ENCODE data around the gene KCNC1. TPM values are rescaled to one million over a fixed set of nuclear protein-coding genes. Genes with fewer than 3 reads are reported as not detected.

Gene KCNC1
- total and polyA plus RNA-seq, 2 experiments from 2014 or later = 0.01 to 0.20 TPM

DNA sequence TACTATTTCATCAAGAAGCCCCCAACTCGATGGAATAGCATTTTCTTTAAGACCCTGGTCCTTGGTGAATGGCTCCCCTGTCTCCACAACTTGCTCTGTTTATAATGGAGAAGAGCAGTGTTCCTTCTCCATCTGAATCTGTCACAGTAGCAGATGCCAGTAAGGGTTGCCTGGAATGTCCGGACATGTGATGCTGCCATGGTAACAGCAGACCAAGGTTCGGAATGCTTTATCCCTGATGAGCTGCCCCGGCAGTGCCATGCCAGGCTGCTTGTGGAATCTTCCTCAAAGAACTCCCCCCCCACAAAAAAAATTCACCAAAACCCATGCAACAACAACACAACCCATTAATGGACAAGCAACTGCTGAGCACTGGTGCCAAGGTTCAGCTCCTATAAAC, 72.5 kb downstream of the KCNC1 start:
- H4K20me1 ChIP-seq (ENCODE audit: insufficient read depth, poor library complexity, severe bottlenecking) = no peaks in the 10 kb centered on the region
- no peaks in the 10 kb centered on the region for H3K27me3 ChIP-seq
- H3K4me1 ChIP-seq (ENCODE audit: insufficient read depth) = peaks cover 3% of the 10 kb centered on the region
- TF ChIP-seq CTCF (IDR thresholded peaks at IDR 0.05; ENCODE audit: poor library complexity) (no peak), EZH2 (IDR thresholded peaks at IDR 0.05; ENCODE audit: borderline replicate concordance) (no peak), EZH2phosphoT487 (IDR thresholded peaks at IDR 0.05; ENCODE audit: low read depth, severe bottlenecking, unreplicated experiment) (no peak)
- H3K9me2 ChIP-seq (replicated peaks; ENCODE audit: insufficient read depth) = no peaks in the 10 kb centered on the region
- no peak overlapping the region for H2AFZ ChIP-seq
- no peak for DNase-seq (ENCODE audit: low spot score)
- no peaks in the 10 kb centered on the region for H3K9me3 ChIP-seq (ENCODE audit: low read depth)
- no peaks in the 10 kb centered on the region for H3K36me3 ChIP-seq (replicated peaks; ENCODE audit: insufficient read depth, low read depth)
- H3K4me3 ChIP-seq = no peak overlapping the region
- H3K27ac ChIP-seq = no peak overlapping the region
- H3K79me2 ChIP-seq = no peaks in the 10 kb centered on the region
- H3K4me2 ChIP-seq = no peak overlapping the region
- WGBS (ENCODE audit: low lambda C conversion rate, missing lambda C conversion rate) = 96% methylated on average over 4 of the region's 4 CpGs

- no peak overlapping the region for H3K4me3 ChIP-seq
- DNase-seq (ENCODE audit: low spot score) = no peak
- no peaks in the 10 kb centered on the region for H3K9me2 ChIP-seq (replicated peaks; ENCODE audit: insufficient read depth)
- H3K4me1 ChIP-seq (ENCODE audit: insufficient read depth) = peaks cover 13% of the 10 kb centered on the region
- TF ChIP-seq EZH2phosphoT487 (IDR thresholded peaks at IDR 0.05; ENCODE audit: low read depth, severe bottlenecking, unreplicated experiment) (no peak), CTCF (IDR thresholded peaks at IDR 0.05; ENCODE audit: poor library complexity) (no peak), EZH2 (IDR thresholded peaks at IDR 0.05; ENCODE audit: borderline replicate concordance) (no peak)
- H4K20me1 ChIP-seq (ENCODE audit: insufficient read depth, poor library complexity, severe bottlenecking) = no peaks in the 10 kb centered on the region
- H3K79me2 ChIP-seq = no peaks in the 10 kb centered on the region
- H3K36me3 ChIP-seq (replicated peaks; ENCODE audit: insufficient read depth, low read depth) = no peaks in the 10 kb centered on the region
- H3K27me3 ChIP-seq = no peaks in the 10 kb centered on the region
- H3K9me3 ChIP-seq (ENCODE audit: low read depth) = no peaks in the 10 kb centered on the region
- H3K27ac ChIP-seq = no peak overlapping the region
- H3K4me2 ChIP-seq = no peak overlapping the region
- WGBS (ENCODE audit: low lambda C conversion rate, missing lambda C conversion rate) = 91% methylated on average over 1 of the region's 1 CpG
- no peak overlapping the region for H2AFZ ChIP-seq
Observed at GRCh38 chr11:17810041-17810440, 75.5 kb downstream of the KCNC1 start.

DNA sequence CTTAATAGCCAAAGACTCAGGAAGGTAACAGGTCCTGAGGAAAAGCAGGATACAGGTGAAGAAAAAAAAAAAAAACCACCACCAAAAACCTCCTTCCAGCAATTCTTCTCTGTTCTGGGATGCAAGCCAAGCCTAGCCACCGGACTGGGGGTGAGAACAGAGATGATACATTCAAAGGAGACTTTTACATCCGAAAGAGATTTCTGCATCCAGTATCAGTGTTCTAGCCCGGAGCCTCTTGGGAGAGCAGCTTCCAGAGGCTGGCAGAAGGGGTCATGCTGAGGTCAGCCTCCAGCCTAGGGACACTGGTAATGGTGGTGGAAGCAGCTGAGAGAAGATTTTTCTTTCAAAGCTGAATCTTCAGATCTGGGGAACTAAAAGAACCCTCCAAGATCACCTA, 76.2 kb downstream of the KCNC1 start:
- 31% methylated on average over 3 of the region's 3 CpGs for WGBS (ENCODE audit: low lambda C conversion rate, missing lambda C conversion rate)
- H3K27ac ChIP-seq = no peak overlapping the region
- no peak overlapping the region for H3K4me2 ChIP-seq
- peaks cover 13% of the 10 kb centered on the region for H3K4me1 ChIP-seq (ENCODE audit: insufficient read depth)
- peak; percentile 13 for DNase-seq (ENCODE audit: low spot score)
- H3K4me3 ChIP-seq = no peak overlapping the region
- no peaks in the 10 kb centered on the region for H4K20me1 ChIP-seq (ENCODE audit: insufficient read depth, poor library complexity, severe bottlenecking)
- H3K27me3 ChIP-seq = no peaks in the 10 kb centered on the region
- H3K9me2 ChIP-seq (replicated peaks; ENCODE audit: insufficient read depth) = no peaks in the 10 kb centered on the region
- no peak overlapping the region for H2AFZ ChIP-seq
- TF ChIP-seq EZH2phosphoT487 (IDR thresholded peaks at IDR 0.05; ENCODE audit: low read depth, severe bottlenecking, unreplicated experiment) (no peak), CTCF (IDR thresholded peaks at IDR 0.05; ENCODE audit: poor library complexity) (no peak), EZH2 (IDR thresholded peaks at IDR 0.05; ENCODE audit: borderline replicate concordance) (no peak)
- no peaks in the 10 kb centered on the region for H3K36me3 ChIP-seq (replicated peaks; ENCODE audit: insufficient read depth, low read depth)
- no peaks in the 10 kb centered on the region for H3K9me3 ChIP-seq (ENCODE audit: low read depth)
- H3K79me2 ChIP-seq = no peaks in the 10 kb centered on the region

GRCh38 chr11:17811352-17811751, 76.8 kb downstream of the KCNC1 start:
- no peaks in the 10 kb centered on the region for H4K20me1 ChIP-seq (ENCODE audit: insufficient read depth, poor library complexity, severe bottlenecking)
- no peak overlapping the region for H3K27ac ChIP-seq
- TF ChIP-seq EZH2 (IDR thresholded peaks at IDR 0.05; ENCODE audit: borderline replicate concordance) = no peak
- no peak for TF ChIP-seq CTCF (IDR thresholded peaks at IDR 0.05; ENCODE audit: poor library complexity)
- TF ChIP-seq EZH2phosphoT487 (IDR thresholded peaks at IDR 0.05; ENCODE audit: low read depth, severe bottlenecking, unreplicated experiment) = no peak
- no peaks in the 10 kb centered on the region for H3K9me2 ChIP-seq (replicated peaks; ENCODE audit: insufficient read depth)
- H2AFZ ChIP-seq = no peak overlapping the region
- WGBS (ENCODE audit: low lambda C conversion rate, missing lambda C conversion rate) = 65% methylated on average over 7 of the region's 7 CpGs
- no peaks in the 10 kb centered on the region for H3K27me3 ChIP-seq
- no peak overlapping the region for H3K4me3 ChIP-seq
- DNase-seq (ENCODE audit: low spot score) = no peak
- H3K36me3 ChIP-seq (replicated peaks; ENCODE audit: insufficient read depth, low read depth) = no peaks in the 10 kb centered on the region
- H3K4me2 ChIP-seq = no peak overlapping the region
- H3K4me1 ChIP-seq (ENCODE audit: insufficient read depth) = peaks cover 13% of the 10 kb centered on the region
- no peaks in the 10 kb centered on the region for H3K9me3 ChIP-seq (ENCODE audit: low read depth)
- H3K79me2 ChIP-seq = no peaks in the 10 kb centered on the region
